Tibial nerve (tissue), 4 donors: ENCODE data around the gene POP7. TPM values are rescaled to one million over a fixed set of nuclear protein-coding genes. Genes with fewer than 3 reads are reported as not detected.

Experiments
- DNase-seq, 2 donors: peaks; one replicate each; pipeline ENCODE4 v3.0.0-alpha.2; 2019; ENCODE audit warnings: low spot score in 2 of 2
- H3K27ac ChIP-seq, 4 donors: fragments of 200-600 bp; sonication (generic) in 3 of 4; one replicate each; pipeline ENCODE4 v1.5.1; 2017 to 2019; ENCODE audit warnings: mild to moderate bottlenecking in 1 of 4
- H3K27me3 ChIP-seq, 2 donors: fragments of 200-600 bp; sonication (generic) in 1 of 2; one replicate each; pipeline versions ENCODE4 v1.5.1 to v1.6.0; 2017 to 2019
- H3K36me3 ChIP-seq, 3 donors: fragments of 200-600 bp; sonication (generic); one replicate each; pipeline ENCODE4 v1.5.1; 2018 to 2019
- H3K4me1 ChIP-seq, 4 donors: fragments of 200-600 bp; sonication (generic) in 3 of 4; one replicate each; pipeline ENCODE4 v1.5.1; 2017 to 2019
- H3K4me3 ChIP-seq, 4 donors: fragments of 200-600 bp; sonication (generic) in 3 of 4; one replicate each; pipeline ENCODE4 v1.5.1; 2017 to 2019; ENCODE audit warnings: mild to moderate bottlenecking in 1 of 4, moderate library complexity in 1 of 4
- H3K9me3 ChIP-seq, 4 donors: fragments of 200-600 bp; sonication (generic) in 3 of 4; one replicate each; pipeline ENCODE4 v1.5.1; 2017 to 2019
- CTCF ChIP-seq, 5 experiments: fragments of 200-600 bp in 3 of 5; fragments of 450-650 bp in 2 of 5; sonication (generic) in 3 of 5; IDR thresholded peaks; one replicate each; pipeline ENCODE4 v1.5.1; 2016 to 2019; ENCODE audit warnings: antibody characterized with exemption in 5 of 5, mild to moderate bottlenecking in 3 of 5, moderate library complexity in 2 of 5
- EP300 ChIP-seq, 2 donors: sonication (generic); formaldehyde crosslinking; IDR thresholded peaks; one replicate each; pipeline ENCODE4 v1.6.1; 2017; ENCODE audit warnings: antibody characterized with exemption in 2 of 2, mild to moderate bottlenecking in 1 of 2
- POLR2A ChIP-seq, 2 donors: fragments of 450-650 bp; IDR thresholded peaks; one replicate each; pipeline ENCODE4 v1.6.1; 2017; ENCODE audit warnings: antibody characterized with exemption in 2 of 2, mild to moderate bottlenecking in 2 of 2, moderate library complexity in 2 of 2
- WGBS, 2 donors: methylation state at CpG; one replicate each; pipeline ENCODE4 v1.1.5; 2018; 5-methylcytosine and 5-hydroxymethylcytosine counted together
- total RNA-seq, 4 donors: library from RNA; depleted of rRNA; stranded (reverse); fragments of >200 nt; gene quantifications; one replicate each; pipeline ENCODE4 v1.1.0, GENCODE V29; 2016

POP7 gene
- total RNA-seq, 4 donors from 2014 or later, result 23.1 to 50.7 (median 35.6) TPM

- peaks cover 19 to 86% (median 53%) of the 10 kb centered on the region in 3 donors for H3K36me3 ChIP-seq
- H3K27ac ChIP-seq, result peak overlapping the region in 3 of 4 donors; percentile 76 to 99 (median 95)
- no peak for DNase-seq
- TF ChIP-seq CTCF (IDR thresholded peaks at IDR 0.05) (no peak), POLR2A (IDR thresholded peaks at IDR 0.05) (no peak), EP300 (IDR thresholded peaks at IDR 0.05) (no peak)
- no peak overlapping the region for H3K4me3 ChIP-seq
- H3K4me1 ChIP-seq, result peaks cover 0 to 61% (median 26%) of the 10 kb centered on the region in 4 donors
- WGBS, 2 donors, result 73% methylated on average over 19 to 29 of the region's 29 CpGs
- H3K27me3 ChIP-seq, result no peaks in the 10 kb centered on the region
- H3K9me3 ChIP-seq, result no peaks in the 10 kb centered on the region
These were observed 24.3 kb upstream of the POP7 start for GRCh38 chr7:100681491-100682227.

DNA sequence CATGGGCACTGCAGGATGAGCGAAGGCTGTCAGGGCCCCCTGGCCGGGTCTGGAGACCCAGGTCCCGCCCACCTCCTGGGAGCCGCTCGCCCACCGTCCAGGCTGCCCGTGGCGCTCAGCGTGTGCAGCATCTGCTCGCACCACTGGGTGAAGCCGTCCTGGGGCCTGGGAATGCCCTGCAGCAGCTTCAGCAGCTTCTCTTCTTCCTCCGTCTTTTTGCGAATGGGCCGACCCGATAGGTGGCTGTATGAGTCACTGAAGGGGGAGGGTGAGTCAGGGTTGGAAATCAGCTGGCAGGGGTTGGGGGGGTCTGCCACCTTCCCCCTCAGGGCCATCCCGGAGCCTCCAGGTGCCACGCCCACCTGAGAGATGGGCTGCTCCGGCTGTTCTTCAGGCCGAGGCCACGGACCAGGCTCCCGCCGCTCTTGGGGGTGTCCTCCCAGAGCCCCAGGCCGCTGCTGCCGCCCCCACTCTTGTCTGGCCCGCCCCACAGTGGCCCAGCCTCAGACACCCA is 23.6 kb upstream of the POP7 start:
- H3K9me3 ChIP-seq, result no peaks in the 10 kb centered on the region
- peak overlapping the region in 2 of 4 donors; percentile 23 to 95 for H3K27ac ChIP-seq
- TF ChIP-seq EP300 (IDR thresholded peaks at IDR 0.05) (no peak), POLR2A (IDR thresholded peaks at IDR 0.05) (no peak), CTCF (IDR thresholded peaks at IDR 0.05) (no peak)
- peaks cover 16 to 86% (median 53%) of the 10 kb centered on the region in 3 donors for H3K36me3 ChIP-seq
- no peak for DNase-seq
- H3K27me3 ChIP-seq, result no peaks in the 10 kb centered on the region
- 71 to 81% methylated on average over 20 to 25 of the region's 25 CpGs for WGBS, 2 donors
- no peak overlapping the region for H3K4me3 ChIP-seq
- peaks cover 0 to 57% (median 26%) of the 10 kb centered on the region in 4 donors for H3K4me1 ChIP-seq

- no peak for TF ChIP-seq EP300 (IDR thresholded peaks at IDR 0.05)
- no peak for TF ChIP-seq POLR2A (IDR thresholded peaks at IDR 0.05)
- no peak for TF ChIP-seq CTCF (IDR thresholded peaks at IDR 0.05)
- 78% methylated on average over 27 to 28 of the region's 28 CpGs for WGBS, 2 donors
- Histone ChIP-seq H3K4me1 (peaks cover 0 to 57% (median 27%) of the 10 kb centered on the region in 4 donors), H3K9me3 (no peaks in the 10 kb centered on the region), H3K27ac (peak overlapping the region in 2 of 4 donors; percentile 23 to 95), H3K4me3 (no peak overlapping the region), H3K27me3 (no peaks in the 10 kb centered on the region), H3K36me3 (peaks cover 12 to 86% (median 49%) of the 10 kb centered on the region in 3 donors)
- DNase-seq, result no peak
These were observed 22.8 kb upstream of the POP7 start for GRCh38 chr7:100682991-100683658.

GRCh38 chr7:100683659-100684533 is 22.0 kb upstream of the POP7 start:
- peaks cover 0 to 57% (median 32%) of the 10 kb centered on the region in 4 donors for H3K4me1 ChIP-seq
- H3K9me3 ChIP-seq, result no peaks in the 10 kb centered on the region
- no peak overlapping the region for H3K27ac ChIP-seq
- H3K36me3 ChIP-seq, result peaks cover 12 to 83% (median 42%) of the 10 kb centered on the region in 3 donors
- H3K4me3 ChIP-seq, result no peak overlapping the region
- DNase-seq, result no peak
- no peaks in the 10 kb centered on the region for H3K27me3 ChIP-seq
- 89 to 90% methylated on average over 20 of the region's 37 CpGs for WGBS, 2 donors
- no peak for TF ChIP-seq EP300 (IDR thresholded peaks at IDR 0.05)
- TF ChIP-seq POLR2A (IDR thresholded peaks at IDR 0.05), result no peak
- no peak for TF ChIP-seq CTCF (IDR thresholded peaks at IDR 0.05)
